Posterior cingulate gyrus (tissue), 11 donors: Measurements from ENCODE around the gene SRRM4.
A peak's percentile ranks its signal among the peaks of the same experiment; 100 is the strongest.

Source experiments
- DNase-seq, 10 donors: peaks; one replicate each; pipeline versions ENCODE4 v3.0.0 to v3.0.0-alpha.2; 2020 to 2021; ENCODE audit warnings: mixed read lengths in 3 of 10
- intact Hi-C: fragments of 100-400 bp; cut with DNase I; formaldehyde crosslinking; loops from one replicate; pipeline ENCODE4 v1.15.1; 2023

Gene SRRM4

DNA sequence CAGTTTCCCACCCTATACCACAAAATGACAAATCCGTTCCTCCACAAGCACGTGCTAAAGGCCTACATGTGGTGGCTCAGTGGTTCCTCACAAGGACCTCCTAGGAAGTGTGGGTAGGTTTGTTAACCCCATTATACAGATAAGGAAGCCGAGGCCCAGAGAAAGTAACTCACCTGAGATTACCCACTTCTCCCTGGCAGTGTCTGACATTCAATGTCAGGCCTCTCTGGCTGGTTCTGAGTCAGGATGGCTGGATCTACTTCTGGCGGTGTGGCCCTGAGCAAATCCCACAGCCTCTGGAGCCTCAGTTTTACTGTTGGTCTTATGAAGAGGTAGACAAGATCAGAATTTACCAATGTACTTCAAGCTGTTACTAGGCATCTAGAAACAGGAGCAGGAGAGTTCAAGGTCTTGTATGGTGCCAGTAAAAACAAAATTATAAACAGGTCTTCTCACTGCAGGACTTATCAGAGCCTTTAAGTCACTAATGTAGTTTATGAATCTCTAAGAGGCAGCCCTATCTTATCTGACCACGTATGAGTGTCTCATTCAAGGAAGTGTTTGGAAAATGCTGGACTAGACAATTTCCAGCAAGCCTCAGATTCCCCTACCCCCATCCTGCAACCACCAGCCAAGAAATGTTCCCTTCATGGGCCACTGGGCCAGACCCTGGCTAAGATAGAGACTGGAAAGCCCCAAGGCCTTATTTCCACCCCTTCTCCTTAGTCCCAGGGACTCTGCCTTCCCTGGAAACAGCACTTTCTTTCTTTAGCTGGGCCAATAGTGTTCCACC lies 201.6 kb downstream of the SRRM4 start:
- intact Hi-C loops = no loop called here
- DNase-seq = peak in 1 of 10 donors; percentile 27

DNA sequence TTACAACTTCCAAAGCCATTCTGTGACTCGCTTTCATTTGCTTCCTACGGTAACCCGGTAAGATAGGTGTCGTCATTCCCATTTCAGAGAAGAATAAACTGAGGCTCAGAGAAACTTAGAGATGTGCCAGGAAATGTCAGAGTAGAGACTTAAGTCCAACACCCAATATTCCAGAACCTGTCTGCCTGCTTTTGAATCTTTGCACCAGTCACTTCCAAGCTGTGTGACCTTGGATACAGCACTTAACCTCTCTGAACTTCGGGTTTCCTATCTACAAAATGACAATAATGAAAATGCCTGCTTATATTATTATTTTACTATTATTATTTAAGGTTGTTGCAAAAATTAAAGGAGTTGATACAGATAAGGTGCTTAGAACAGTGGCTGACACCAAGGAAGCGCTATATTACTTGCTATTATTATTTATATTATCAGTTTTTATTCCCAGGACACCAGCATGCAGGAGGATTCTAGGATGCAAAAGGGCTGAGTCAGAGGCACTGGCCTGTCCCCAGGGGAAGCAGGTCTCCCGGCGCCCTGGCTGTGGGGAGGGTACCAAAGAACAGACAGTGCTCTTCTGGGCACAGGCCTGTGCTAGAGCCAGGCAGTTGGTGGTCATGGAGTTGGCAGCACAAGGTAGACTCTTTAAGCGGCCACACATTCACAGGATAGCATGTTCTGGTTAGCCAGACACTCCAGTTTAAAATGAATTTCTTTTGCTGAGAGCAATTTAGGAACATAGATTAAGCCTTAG lies 202.8 kb downstream of the SRRM4 start:
- intact Hi-C loops = no loop called here
- peak in 3 of 10 donors; percentile 28 to 79 (median 42) for DNase-seq

DNA sequence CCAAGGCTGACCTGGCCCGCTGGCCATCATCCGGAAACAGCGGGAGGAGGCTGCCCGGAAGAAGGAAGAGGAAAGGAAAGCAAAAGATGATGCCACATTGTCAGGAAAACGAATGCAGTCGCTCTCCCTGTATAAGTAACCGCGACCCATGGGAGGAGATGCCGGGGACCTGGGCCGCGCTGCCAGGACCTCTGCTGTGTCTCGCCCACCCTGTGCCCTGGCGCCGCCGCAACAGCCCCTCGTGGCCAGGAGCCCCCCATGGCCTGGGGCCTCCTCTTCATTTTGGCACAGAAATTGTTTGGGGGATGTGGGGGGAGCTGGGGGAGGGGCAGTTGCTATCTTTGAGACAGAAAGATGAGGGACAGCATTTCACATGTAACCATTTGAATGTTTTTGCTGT lies 213.9 kb downstream of the SRRM4 start:
- intact Hi-C loops = no loop called here
- no peak for DNase-seq

DNA sequence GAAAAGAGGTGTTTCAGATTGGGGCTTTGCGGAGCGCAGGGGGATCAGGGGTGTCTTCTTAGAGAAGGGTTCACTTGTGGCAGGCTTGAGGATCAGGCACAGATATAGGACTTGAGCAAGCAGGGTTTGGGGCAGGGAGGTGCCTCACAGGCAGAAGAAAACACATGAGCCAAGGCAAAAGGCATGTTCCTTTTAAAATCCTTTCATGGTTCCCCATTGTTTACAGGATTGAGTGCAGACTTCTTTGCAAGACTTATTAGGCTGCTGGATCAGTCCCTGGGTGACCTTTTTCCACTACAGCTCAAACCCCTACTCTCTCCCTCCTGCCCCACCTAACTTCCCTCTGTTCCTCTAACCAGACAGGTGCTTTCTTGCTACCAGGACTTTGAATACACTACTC lies 217.1 kb downstream of the SRRM4 start:
- DNase-seq = no peak
- intact Hi-C loops = no loop called here

DNA sequence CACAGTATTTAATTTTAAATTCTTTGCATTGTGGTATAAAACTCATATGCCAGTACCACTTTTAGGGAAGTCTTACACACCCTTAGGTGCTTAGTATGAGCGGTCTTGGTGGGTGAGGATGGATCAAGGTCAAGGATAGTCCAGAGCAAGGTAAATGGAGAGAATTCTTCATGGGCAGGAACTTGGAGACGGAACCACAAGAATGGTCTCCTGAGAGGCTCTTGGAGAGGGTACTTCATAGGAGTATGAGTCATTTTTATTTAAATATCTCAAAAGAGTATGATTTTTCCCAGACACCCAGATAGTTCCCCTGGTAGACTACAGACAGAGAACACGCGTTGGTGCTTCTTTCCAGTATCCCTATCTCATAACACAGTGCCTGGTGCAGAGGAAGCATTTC lies 219.3 kb downstream of the SRRM4 start:
- intact Hi-C loops = no loop called here
- no peak for DNase-seq

DNA sequence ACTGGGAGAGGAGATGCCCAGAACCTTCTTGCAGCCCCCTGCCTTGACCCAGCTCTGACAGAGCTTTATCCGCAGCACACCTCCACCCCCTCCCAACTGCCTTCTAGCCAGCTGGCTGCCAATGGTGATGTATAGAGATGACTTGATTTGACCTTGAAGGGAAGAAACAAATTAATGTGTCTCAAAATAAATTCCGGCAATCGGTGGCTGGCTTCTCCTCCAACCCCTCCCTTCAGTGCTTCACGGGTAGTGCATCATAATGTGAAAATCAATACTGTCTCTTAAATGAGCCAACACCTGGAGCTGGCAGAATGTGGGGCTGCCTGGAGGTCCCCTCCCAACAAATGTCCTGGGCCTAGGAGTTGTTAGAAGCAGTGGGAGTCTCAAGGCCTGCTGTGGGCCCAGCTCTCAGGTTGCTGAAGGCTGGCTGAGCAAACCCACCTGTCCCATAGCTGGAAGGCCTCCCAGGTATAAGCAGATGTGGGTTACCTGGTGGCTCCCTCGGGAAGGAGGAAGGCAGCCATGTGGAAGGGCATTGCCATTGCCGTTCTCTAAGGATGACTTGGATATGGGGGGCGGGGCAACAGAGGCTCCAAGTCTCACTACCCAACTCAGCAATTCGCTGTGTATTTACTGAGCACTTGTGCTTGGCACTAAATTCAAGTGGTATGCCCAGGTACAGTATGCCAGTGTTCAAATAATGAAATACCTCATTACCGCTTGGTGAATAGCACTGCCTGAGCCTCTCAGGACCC lies 220.6 kb downstream of the SRRM4 start:
- no peak for DNase-seq
- intact Hi-C loops = no loop called here

DNA sequence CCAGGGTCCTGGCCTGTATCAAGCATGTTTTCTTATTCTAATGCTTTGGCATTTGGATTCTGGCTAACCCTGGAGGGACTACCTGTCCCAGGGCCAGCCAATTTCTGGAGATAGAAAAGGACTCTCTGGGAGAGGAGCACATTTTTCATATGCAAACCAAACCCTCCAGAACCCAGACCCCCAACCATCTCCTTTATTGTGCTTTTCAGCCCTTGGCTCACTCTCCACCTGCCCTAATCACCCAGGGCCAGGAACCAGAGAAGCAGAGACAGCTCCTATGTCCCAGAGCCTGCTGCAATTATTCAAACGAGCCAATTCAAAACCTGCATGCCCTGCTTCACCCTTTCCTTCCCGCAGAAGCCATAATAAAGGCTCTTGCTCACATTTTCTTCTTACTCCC lies 221.2 kb downstream of the SRRM4 start:
- no peak for DNase-seq
- intact Hi-C loops = no loop called here

DNA sequence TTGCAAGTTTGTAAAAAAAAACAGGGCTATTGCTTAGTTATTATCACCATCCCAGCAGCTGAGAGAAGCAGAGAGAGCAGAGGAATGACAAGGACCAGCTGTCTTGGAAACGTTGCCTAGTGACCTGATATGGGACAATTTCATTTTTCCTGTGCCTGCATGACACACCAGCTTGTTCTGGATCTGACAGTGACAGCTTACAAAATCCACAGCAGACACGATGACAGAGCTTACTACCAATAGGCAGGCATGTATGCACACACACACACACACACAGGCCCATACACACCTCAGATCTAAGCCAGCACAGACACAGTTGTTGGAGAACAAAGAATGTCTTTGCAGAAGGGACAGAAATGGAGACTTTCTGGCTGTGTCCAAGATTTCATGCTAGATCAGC lies 222.8 kb downstream of the SRRM4 start:
- intact Hi-C loops = no loop called here
- DNase-seq = no peak

DNA sequence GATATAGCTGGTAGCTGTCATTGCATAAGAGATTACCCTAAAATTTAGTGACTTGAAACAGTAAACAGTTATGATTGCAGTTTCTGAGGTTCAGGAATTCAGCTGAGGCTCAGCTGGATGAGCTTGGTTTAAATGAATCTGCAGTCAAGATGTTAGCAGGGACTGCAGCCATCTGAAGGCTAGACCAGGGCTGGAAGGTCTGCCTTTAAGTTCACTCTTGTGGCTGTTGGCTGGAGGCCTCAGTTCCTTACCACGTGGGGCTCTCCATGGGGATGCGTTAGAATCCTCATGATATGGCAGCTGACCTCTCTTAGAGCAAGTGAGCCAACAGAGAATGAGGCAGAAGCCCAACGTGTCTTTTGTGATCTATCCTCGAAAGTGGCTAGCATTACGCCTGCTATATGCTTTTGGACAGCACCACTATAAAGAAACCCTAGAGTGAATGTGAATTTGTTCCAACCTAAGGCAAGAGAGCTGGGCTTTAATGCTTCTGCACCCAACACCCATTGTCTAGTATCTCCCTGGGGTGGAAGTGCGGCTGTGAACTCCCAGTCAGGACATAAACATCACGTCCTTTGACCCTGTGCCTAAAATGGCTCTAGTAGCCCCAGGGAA lies 223.4 kb downstream of the SRRM4 start:
- intact Hi-C loops = no loop called here
- no peak for DNase-seq

DNA sequence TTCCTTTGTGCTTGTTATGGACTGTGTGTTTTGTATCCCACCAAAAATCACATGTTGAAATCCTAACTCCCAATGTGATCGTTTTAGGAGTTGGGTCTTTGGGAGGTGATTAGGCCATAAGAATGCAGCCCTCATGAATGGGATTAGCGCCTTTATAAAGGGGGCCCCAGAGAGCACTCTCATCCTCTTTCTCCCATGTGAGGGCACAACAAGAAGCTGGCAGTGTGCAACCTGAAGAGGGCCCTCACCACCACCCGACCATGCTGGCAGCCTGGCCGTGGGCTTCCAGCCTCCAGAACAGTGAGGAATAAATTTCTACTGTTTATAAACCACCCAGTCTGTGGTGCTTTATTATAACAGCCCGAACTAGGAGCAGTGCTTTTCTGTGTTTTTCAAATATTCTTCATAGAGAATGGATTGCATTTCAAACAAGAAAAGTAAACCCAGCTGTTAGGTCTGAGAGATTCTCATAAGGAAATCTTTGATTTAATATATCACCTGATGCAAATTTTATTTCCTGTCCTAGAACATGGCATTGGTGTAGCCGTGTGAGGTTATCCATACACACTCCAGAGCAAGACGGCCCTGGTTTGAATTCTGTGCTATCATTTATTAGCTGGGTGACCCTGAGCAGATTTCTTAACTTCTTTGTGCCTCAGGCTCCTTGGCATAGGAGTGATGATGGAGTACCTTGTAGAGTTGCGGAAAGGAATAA lies 225.2 kb downstream of the SRRM4 start:
- DNase-seq = no peak
- intact Hi-C loops = no loop called here

DNA sequence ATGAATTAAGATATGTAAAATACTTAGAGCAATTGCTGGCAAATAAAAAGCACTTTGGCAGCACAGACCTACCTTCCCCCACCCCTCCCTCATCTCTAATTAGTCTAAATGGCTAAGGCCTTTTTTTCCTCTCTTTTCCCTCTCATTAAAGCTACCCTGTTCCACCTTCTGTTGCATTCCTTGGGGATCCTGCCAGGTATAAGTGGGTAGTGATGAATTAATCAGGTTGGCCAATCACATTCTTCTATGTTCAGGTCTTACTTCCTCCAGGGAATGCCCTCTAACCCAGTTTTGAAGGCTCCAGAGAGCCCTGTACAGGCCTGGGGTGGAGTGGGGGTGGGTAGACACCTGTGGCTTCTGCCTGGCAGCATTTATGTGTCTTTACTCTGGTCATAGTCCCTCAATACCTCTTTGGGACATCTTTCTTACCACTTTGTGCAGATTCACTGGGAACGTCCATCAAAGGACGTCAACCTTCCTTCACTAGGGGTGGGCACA lies 225.8 kb downstream of the SRRM4 start:
- DNase-seq = no peak
- intact Hi-C loops = no loop called here

DNA sequence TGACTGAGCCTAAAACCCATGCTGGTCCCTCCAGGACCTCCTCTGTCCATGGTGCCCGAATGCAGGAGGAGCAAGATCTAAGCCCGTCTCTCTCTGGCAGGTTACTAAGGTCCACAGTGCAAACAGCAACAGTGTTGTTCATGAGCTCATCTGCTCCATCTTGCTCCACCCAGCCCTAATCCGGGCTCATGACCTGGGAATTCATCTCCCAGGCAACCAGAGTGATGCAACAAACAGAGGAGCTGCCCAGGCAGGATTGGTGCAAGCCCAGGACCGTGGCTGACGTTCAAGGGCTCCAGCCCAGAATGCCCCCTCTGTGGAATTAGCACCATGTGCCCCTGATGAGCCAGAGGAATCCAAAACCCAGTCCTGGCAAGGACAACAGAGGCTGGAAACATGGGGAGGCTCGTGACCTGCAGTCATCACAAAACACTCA lies 227.3 kb downstream of the SRRM4 start:
- peak; percentile 17 to 88 (median 44) for DNase-seq
- intact Hi-C loops = no loop called here

DNA sequence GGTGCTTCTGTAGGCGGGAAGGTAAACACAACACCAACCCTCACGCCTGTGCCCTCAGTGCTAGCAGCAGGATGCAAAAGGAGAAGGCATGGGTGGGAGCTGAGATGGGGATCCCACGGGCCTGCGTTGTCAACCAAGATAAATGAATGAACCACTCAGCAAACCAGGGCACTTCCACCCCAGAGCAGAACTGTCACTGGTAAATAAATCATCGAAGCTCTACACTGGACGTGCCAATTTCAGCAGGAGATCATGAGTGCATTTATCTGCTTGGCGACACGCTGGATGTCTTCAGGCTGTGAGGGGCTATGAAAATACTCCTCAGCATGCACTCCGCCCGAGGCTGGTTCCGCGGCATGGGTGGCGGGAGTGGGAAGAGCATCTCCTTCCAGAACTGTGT lies 230.5 kb downstream of the SRRM4 start:
- intact Hi-C loops = no loop called here
- DNase-seq = no peak
